ENCODE data around the gene NOTCH4. TPM values are rescaled to one million over a fixed set of nuclear protein-coding genes. Genes with fewer than 3 reads are reported as not detected.

Gene NOTCH4
- total and polyA plus RNA-seq, 9 of the 15 experiments (the other 6 are each of a cell fraction or from before 2014, with no cell fraction given) = 0.24 to 4.3 (median 1.7) TPM

GRCh38 chr6:32192608-32193039 lies 31.2 kb downstream of the NOTCH4 start, which contains the start of gene GPSM3 (continued):
- TF ChIP-seq THRB (CRISPR knock-in tag; conservative IDR thresholded peaks at IDR 0.05) (0 out of 2 replicates have a peak, but pooled peaks have one; percentile 18), SMAD3 (CRISPR knock-in tag; conservative IDR thresholded peaks at IDR 0.05) (no peak), E2F5 (CRISPR knock-in tag; IDR thresholded peaks at IDR 0.05) (no peak), GATAD2B (IDR thresholded peaks at IDR 0.05; ENCODE audit: borderline replicate concordance) (peak; percentile 64; the same call in 1 of the 2 replicates), PKNOX1 (IDR thresholded peaks at IDR 0.05) (peak; percentile 38; the same call in 1 of the 2 replicates), ZNF778 (CRISPR knock-in tag; IDR thresholded peaks at IDR 0.05) (no peak), TCF3 (CRISPR knock-in tag; IDR thresholded peaks at IDR 0.05) (0 out of 2 replicates have a peak, but pooled peaks have one; percentile 9), ZNF124 (CRISPR knock-in tag; IDR thresholded peaks at IDR 0.05) (no peak), DACH1 (IDR thresholded peaks at IDR 0.05; ENCODE audit: partially characterized antibody) (no peak), ZFP91 (CRISPR knock-in tag; IDR thresholded peaks at IDR 0.05) (no peak), SRSF7 (optimal IDR thresholded peaks at IDR 0.05; ENCODE audit: low read depth, low read length) (no peak), MYBL2 (IDR thresholded peaks at IDR 0.05; ENCODE audit: low read depth) (no peak; the same call in 1 of the 2 replicates), MYBL2 (CRISPR knock-in tag; IDR thresholded peaks at IDR 0.05; ENCODE audit: borderline replicate concordance) (no peak), ZNF583 (CRISPR knock-in tag; IDR thresholded peaks at IDR 0.05) (peak; percentile 57), RBM39 (optimal IDR thresholded peaks at IDR 0.05; ENCODE audit: low read depth, low read length) (no peak), ZNF184 (CRISPR knock-in tag; IDR thresholded peaks at IDR 0.05) (no peak), THRAP3 (IDR thresholded peaks at IDR 0.05; ENCODE audit: borderline replicate concordance) (no peak), ETV1 (tag; conservative IDR thresholded peaks at IDR 0.05; ENCODE audit: low read depth) (peak; percentile 88), RCOR1 (IDR thresholded peaks at IDR 0.05; ENCODE audit: borderline replicate concordance in 1 of 2, low read depth in 2 of 2, low read length in 2 of 2) (peak in 1 of 2 experiments; percentile 31; a peak in 1 of 4 replicates), NKRF (IDR thresholded peaks at IDR 0.05; ENCODE audit: borderline replicate concordance) (no peak), SPI1 (IDR thresholded peaks at IDR 0.05; ENCODE audit: borderline replicate concordance, low read depth, low read length) (peak; percentile 78), ATF1 (CRISPR knock-in tag; IDR thresholded peaks at IDR 0.05) (no peak), ATF1 (tag; IDR thresholded peaks at IDR 0.05) (peak; percentile 40)

Data from K562 (cell line).